NCI-H2196 treated with DMSO at 0.1 percent for 48 hours (cell line): ENCODE measurements around the gene TMEM37.

ENCODE experiments used
- DNase-seq: peaks from one replicate; lab custom pipeline; 2025; ENCODE audit not compliant: unreplicated experiment; lab: John Stamatoyannopoulos, UW

The TMEM37 gene

GRCh38 chr2:119451336-119452050 is 19.8 kb downstream of the TMEM37 start:
- DNase-seq: no peak

DNA sequence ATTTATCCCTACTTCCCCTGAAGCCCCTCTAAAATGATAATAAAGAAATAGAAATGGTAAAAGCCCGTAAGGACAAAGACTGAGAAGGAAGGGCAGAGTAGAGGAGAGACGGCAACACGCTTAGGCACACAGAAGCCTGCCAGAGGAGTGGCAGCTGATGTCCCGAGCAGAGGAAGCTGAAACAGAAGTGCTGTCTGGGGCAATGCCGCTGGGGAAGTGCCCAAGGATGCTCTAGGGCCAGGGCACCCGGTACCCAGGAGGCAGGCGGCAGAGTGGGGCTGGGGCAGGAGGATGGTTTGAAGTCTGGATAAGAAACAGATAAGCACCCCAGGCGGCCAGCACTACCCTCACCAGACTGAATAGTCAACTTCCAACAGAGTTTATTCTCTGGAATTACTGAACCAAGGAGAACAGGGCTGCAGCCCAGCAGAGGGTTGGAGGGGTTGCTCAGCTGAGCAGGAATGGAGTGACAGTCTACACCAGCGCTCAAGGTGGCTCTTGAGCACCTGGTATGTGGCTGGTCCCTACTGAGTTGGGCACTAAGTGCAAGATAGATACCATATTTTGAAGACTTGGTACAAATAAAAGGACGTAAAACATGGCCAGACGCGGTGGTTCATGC is 22.4 kb downstream of the TMEM37 start:
- no peak for DNase-seq

DNA sequence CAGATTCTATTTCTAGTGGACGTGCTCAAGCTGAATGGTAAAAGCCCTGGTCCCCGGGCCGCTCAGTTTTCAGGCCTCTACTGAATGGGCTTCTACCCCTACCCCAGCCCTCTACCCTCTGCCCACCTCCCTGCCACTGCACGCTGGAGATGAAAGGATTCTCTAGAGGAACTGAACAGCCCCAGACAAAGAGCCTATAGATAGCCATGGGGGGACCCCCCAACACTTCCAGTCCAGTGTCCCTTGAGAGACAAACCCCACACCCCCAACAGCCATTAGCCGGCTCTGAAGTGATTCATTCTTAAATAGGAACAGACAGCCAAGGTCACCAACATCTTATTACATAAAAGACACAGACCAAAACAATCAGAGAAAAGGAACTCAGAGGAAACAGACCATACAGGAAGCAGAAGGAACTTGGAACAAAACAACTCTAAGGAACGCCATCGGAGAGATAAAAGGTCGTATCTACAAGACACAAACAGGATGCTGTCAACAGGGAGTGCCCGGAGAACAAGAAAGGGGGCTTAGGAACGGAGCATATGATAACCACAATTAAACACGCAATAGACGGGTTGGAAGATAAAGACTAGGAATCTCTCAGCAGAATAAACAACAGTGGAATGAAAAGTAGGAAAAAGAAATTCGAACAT is 23.5 kb downstream of the TMEM37 start:
- DNase-seq: no peak

GRCh38 chr2:119460076-119460475 is 28.4 kb downstream of the TMEM37 start:
- no peak for DNase-seq

DNA sequence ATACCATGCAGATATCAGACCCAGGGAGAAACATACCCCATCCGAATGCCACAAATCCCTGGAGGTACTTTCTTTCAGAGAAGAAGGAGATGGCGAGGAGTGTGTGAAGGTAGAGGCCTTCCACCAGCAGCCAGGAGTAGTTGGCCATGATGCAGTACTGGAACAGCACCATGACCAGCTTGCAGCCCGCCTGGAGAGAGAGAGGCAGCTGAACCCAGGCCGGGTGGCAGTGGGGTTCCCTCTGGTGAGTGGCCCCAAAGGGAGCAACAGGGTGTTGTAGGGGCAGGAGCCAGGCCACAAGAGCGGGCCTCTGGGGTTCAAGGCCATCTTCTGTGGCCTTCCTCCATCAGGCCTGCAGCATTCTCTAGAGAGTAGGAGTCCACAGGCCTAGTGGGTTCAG is 30.2 kb downstream of the TMEM37 start:
- DNase-seq: no peak

DNA sequence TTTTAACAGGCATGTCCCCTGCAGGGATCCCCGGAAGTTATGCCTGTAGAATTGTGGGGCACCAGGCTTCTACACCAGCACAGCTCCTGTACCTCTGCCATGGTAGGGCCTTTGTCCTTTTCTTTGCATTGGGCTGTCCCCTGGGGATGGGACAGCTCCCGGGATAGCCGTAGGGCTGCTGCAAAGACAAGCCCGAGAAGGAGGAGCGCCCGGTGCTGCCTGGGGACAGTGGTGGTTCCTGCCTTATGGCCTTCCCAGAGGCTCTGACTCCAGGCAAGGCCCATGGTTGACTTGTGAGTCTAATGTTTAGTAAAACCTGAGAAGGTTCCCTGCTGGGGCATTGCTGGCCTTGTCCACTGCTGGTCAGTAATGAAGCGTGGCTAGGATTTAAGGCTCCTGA is 30.9 kb downstream of the TMEM37 start:
- no peak for DNase-seq

GRCh38 chr2:119463136-119463535 is 31.5 kb downstream of the TMEM37 start:
- DNase-seq: no peak

- no peak for DNase-seq
Observed at GRCh38 chr2:119463990-119464389, 32.3 kb downstream of the TMEM37 start.

- DNase-seq: no peak
Observed at GRCh38 chr2:119464981-119465380, 33.3 kb downstream of the TMEM37 start.

- no peak for DNase-seq
Observed at GRCh38 chr2:119465687-119466086, 34.0 kb downstream of the TMEM37 start.

GRCh38 chr2:119466373-119466772 is 34.7 kb downstream of the TMEM37 start:
- DNase-seq: no peak

DNA sequence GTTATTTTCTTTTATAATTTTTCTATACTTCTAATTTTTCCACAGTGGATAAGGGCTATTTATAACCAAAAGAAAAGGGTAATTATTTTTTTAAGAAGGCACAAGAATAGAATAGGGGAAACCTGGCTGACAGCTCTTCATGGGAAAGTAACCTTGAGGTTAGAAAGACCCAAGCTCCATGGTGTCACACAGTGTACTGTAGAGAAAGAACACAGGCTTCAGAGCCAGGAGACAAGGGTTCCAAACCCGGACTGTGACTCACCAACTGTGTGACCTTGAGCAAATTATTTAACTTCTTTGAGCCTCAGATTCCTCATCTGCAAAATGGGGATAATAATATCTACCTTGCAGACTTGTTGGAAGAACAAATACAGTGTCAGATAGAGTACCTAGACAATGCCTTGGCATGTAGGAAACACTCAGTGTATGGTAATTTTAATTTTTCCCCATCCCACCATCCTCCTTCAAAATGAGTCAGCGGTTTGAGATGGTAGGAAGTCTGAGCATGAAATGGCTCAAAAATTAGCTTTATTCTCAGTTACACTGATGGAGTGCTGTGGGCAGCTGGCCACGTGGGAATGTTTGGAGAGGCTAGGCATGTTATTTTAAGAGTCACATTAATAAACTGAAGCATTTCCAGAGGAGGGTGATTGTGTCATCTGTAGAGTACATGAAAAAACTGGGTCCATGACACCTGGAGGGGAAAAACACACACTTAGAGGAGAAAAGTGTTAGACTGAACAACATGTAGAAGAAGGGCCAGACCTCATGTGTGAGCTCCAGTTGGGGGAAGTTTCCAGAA is 36.7 kb downstream of the TMEM37 start:
- no peak for DNase-seq

- no peak for DNase-seq
Observed at GRCh38 chr2:119469131-119469530, 37.5 kb downstream of the TMEM37 start.

DNA sequence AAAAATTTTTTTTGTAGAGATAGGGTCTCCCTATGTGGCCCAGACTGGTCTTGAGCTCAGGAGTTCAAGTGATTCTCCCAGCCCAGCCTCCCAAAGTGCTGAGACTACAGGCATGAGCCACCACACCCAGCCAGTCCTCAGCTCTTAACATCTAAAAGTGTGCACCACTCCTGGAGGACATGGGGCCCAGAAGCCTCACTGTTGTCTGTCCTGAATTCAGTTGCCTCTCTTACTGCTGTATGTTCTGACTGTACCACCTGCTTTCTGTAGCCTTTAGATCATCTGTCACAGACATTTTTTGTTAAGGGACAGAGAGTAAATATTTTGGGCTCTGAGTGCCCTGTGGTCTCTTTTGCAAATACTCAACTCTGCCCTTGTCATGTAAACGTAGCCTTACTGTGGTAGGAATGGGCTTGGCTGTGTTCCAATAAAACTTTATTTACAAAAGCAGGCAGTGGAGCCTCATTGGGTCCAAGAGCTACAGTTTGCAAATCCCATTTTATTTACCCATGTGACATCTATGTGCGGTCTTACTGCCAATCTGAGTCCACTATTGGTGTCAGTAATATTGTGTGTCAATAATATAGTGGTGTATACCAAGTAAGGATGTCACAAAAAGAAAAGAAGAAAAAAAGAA is 38.1 kb downstream of the TMEM37 start:
- peak; percentile 21 for DNase-seq

DNA sequence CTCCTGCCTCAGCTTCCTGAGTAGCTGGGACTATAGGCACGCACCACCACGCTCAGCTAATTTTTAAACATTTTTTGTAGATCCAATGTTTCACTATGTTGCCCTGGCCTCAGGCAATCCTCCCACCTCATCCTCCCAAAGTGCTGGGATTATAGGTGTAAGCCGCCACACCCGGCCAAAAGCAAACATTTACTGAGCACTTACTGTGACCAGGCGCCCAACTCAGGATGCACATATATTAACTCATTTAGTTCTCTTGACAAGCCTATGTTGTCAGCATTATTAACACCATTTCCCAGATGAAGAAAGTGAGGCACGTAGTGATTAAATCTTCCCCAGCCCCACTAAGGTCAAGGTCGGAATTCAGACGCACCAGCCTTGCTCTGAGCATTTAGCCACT is 41.1 kb downstream of the TMEM37 start:
- no peak for DNase-seq

- DNase-seq: no peak
Observed at GRCh38 chr2:119473621-119474370, 42.1 kb downstream of the TMEM37 start.

DNA sequence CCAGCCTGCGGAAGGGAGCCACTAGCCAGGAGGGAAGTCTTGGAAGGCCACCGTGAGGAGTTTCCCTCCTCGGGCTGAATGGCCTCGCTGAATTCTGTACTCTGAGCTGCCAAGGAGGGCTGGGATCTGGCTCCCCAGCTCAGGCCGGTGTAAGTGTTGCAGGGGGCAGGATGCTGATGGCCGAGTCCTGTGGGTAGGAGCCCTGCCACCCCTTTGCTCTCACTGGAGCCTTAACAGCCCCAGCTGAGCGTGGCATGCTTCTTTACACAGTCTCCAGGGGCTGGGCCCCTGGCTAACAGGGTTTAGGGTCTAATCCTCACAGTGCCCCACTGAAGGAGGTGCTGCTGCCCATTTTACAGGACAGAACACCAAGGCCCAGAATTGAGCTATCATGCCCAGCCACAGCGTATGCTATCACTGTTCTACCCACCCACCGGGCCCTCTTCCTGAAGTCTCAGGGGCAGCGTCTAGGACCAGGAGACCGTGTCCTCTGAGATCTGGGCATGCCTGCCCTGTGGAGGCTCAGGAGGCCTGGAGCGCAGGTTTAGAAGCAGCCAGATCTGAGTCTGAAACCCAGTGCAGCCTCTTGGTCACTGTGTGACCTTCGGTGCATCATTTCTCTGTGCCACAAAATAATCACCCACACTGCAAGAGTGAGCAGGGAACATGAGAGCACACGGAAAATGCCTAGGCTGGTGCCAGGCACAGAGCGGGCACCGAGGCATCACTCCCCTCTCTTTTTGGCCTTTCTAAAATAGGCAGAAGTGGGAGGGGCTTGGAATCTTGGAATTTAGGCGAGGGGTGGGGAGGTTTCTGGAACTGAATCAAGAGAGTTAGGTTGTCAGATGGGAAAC is 42.9 kb downstream of the TMEM37 start:
- DNase-seq: no peak

GRCh38 chr2:119475225-119475856 is 43.7 kb downstream of the TMEM37 start:
- DNase-seq: no peak

DNA sequence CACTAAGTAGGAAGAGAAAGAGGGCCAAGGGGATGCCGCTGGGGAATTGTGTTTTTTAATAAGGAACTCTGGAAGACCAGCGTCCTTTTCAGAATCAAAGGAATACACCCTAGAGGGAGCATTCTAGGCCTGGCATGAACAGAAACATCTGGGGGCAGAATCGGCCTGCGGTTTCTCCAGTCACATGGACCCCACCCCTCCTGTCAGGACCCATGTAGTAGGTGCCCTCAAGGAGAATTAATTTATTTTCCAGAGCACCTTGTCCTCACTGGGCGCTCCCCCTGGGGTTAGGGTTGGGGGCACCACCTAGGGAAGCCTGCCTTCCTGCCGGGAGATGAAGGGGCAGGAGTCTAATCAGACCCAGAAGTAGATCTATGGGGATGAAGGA is 44.2 kb downstream of the TMEM37 start:
- no peak for DNase-seq
